A204.1 (cell line): ENCODE measurements around the gene DENND5A.
"Not testable (repeated sequence)": the region's sequence is repeated elsewhere in the genome, so short reads cannot be mapped to it uniquely, and the experiment has no call there.

Experiments used
- FAIRE-seq: peaks from 2 replicates; lab custom pipeline; 2012; peaks lifted over from hg19 to GRCh38; lab: Jason Lieb, UNC

The DENND5A gene

GRCh38 chr11:9176136-9176535, 89.0 kb downstream of the DENND5A start:
- FAIRE-seq: no peak

DNA sequence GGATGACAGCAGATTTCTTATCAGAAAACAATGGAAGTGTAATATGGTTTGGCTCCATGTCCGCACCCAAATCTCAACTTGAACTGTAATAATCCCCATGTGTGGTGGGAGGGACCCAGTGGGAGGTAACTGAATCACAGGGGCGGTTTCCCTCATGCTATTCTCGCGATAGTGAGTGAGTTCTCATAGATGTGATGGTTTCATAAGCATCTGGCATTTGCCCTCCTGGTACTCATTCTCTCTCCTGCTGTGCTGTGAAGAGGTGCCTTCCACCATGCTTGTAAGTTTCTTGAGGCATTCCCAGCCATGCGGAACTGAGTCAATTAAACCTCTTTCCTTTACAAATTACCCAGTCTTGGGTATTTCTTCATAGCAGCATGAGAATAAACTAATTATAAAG, 92.8 kb downstream of the DENND5A start:
- no peak for FAIRE-seq

- no peak for FAIRE-seq
Measured at GRCh38 chr11:9170450-9170849, 94.7 kb downstream of the DENND5A start.

- no peak for FAIRE-seq
Measured at GRCh38 chr11:9169595-9170295, 95.4 kb downstream of the DENND5A start.

GRCh38 chr11:9161991-9162390, 103.2 kb downstream of the DENND5A start:
- not testable (repeated sequence) for FAIRE-seq

GRCh38 chr11:9160166-9160565, 105.0 kb downstream of the DENND5A start:
- no peak for FAIRE-seq

GRCh38 chr11:9158898-9159391, 106.2 kb downstream of the DENND5A start:
- no peak for FAIRE-seq

DNA sequence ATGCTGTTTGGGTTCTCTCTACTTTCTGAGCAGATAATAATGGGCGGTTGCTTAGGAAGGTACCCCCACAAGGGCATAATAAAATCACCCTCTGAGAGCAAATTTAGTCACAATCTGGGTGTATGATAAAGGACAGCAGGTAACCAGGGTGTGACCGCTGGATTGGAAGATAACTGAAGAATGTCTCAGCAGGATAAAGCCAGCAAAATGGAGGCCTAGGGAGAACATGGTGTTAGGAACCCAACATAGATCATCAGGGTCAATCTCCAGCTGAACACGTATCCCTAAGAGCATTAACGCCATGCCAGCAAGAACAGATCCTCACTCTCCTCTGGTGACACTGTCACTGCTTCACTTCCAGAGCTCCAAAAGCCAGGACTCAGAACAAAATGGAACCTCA, 109.2 kb downstream of the DENND5A start:
- no peak for FAIRE-seq

GRCh38 chr11:9153651-9154050, 111.5 kb downstream of the DENND5A start:
- FAIRE-seq: no peak

DNA sequence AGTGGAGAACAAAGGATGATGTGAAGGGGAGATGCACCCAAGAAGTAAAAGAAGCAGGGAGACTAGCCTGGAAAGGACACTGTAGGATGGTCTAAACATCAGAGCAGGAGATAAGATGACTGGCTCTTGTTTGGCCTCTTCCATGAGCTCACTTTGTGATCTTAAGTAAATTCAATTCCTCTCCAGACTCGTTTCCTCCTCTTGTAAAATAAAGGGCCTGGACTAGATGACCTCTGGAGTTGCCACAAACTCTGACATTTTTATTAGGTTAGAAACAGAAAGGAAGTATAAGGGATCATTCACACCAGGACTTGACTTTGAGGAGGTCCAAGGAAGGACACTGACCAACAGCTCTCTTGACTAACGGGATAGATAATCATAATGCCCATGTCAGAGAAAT, 113.5 kb downstream of the DENND5A start:
- no peak for FAIRE-seq

- no peak for FAIRE-seq
Measured at GRCh38 chr11:9150926-9151325, 114.2 kb downstream of the DENND5A start.

GRCh38 chr11:9150501-9150900, 114.6 kb downstream of the DENND5A start:
- FAIRE-seq: no peak

- no peak for FAIRE-seq
Measured at GRCh38 chr11:9148727-9149126, 116.4 kb downstream of the DENND5A start.

GRCh38 chr11:9148035-9148434, 117.1 kb downstream of the DENND5A start:
- no peak for FAIRE-seq

GRCh38 chr11:9146477-9146876, 118.7 kb downstream of the DENND5A start:
- no peak for FAIRE-seq

- FAIRE-seq: no peak
Measured at GRCh38 chr11:9145283-9145682, 119.9 kb downstream of the DENND5A start.

GRCh38 chr11:9144828-9145227, 120.3 kb downstream of the DENND5A start:
- no peak for FAIRE-seq

DNA sequence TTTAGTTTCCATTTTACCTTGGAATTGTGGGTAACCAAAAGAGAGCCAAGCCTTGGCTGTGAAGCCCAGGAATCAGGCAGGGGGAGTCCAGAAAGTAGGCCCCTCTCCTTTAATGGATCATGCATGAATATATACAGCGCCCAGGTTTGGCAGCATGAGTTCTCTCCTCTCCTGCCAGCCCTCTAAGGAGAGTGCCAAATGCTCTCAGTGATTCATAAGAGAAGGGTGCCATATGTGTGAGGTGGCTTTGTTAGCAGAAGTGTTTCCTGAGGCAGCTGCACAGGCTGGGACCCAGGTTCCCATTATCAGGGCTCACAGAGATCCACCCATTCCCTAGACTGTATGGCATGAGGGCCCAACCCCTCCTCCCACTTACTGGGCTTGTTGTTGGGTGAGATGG, 121.4 kb downstream of the DENND5A start:
- no peak for FAIRE-seq

GRCh38 chr11:9142732-9143131, 122.4 kb downstream of the DENND5A start:
- no peak for FAIRE-seq

- no peak for FAIRE-seq
Measured at GRCh38 chr11:9141186-9141585, 124.0 kb downstream of the DENND5A start.

- FAIRE-seq: no peak
Measured at GRCh38 chr11:9139628-9140357, 125.4 kb downstream of the DENND5A start.

GRCh38 chr11:9138612-9139579, 126.3 kb downstream of the DENND5A start:
- no peak for FAIRE-seq

- FAIRE-seq: no peak
Measured at GRCh38 chr11:9138133-9138453, 127.1 kb downstream of the DENND5A start.
